Measurements from ENCODE around the gene MAPKAP1.

Gene MAPKAP1

GRCh38 chr9:125659201-125659840 lies 47.7 kb downstream of the MAPKAP1 start:
- no peak for TF ChIP-seq TEAD4 (IDR thresholded peaks at IDR 0.05)
- no peak for TF ChIP-seq TAF1 (IDR thresholded peaks at IDR 0.05; ENCODE audit: low read depth)
- no peak for TF ChIP-seq NFIC (IDR thresholded peaks at IDR 0.05)
- no peak for TF ChIP-seq YY1 (IDR thresholded peaks at IDR 0.05; ENCODE audit: low read depth)
- TF ChIP-seq, protein P1, sequence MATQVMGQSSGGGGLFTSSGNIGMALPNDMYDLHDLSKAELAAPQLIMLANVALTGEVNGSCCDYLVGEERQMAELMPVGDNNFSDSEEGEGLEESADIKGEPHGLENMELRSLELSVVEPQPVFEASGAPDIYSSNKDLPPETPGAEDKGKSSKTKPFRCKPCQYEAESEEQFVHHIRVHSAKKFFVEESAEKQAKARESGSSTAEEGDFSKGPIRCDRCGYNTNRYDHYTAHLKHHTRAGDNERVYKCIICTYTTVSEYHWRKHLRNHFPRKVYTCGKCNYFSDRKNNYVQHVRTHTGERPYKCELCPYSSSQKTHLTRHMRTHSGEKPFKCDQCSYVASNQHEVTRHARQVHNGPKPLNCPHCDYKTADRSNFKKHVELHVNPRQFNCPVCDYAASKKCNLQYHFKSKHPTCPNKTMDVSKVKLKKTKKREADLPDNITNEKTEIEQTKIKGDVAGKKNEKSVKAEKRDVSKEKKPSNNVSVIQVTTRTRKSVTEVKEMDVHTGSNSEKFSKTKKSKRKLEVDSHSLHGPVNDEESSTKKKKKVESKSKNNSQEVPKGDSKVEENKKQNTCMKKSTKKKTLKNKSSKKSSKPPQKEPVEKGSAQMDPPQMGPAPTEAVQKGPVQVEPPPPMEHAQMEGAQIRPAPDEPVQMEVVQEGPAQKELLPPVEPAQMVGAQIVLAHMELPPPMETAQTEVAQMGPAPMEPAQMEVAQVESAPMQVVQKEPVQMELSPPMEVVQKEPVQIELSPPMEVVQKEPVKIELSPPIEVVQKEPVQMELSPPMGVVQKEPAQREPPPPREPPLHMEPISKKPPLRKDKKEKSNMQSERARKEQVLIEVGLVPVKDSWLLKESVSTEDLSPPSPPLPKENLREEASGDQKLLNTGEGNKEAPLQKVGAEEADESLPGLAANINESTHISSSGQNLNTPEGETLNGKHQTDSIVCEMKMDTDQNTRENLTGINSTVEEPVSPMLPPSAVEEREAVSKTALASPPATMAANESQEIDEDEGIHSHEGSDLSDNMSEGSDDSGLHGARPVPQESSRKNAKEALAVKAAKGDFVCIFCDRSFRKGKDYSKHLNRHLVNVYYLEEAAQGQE (IDR thresholded peaks at IDR 0.05; ENCODE audit: low read depth) = no peak
- TF ChIP-seq, protein P2, sequence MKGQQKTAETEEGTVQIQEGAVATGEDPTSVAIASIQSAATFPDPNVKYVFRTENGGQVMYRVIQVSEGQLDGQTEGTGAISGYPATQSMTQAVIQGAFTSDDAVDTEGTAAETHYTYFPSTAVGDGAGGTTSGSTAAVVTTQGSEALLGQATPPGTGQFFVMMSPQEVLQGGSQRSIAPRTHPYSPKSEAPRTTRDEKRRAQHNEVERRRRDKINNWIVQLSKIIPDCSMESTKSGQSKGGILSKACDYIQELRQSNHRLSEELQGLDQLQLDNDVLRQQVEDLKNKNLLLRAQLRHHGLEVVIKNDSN (IDR thresholded peaks at IDR 0.05) = no peak
- TF ChIP-seq CREB1 (IDR thresholded peaks at IDR 0.05; ENCODE audit: low read depth) = no peak
- no peak for TF ChIP-seq TCF12 (IDR thresholded peaks at IDR 0.05; ENCODE audit: low read depth)
- no peak for TF ChIP-seq CEBPB (IDR thresholded peaks at IDR 0.05)
- TF ChIP-seq EP300 (IDR thresholded peaks at IDR 0.05; ENCODE audit: borderline replicate concordance) = no peak
- TF ChIP-seq FOXM1 (IDR thresholded peaks at IDR 0.05; ENCODE audit: borderline replicate concordance, low read depth) = no peak
- no peak for TF ChIP-seq ZBTB7A (IDR thresholded peaks at IDR 0.05; ENCODE audit: low read depth)
- TF ChIP-seq EGR1 (IDR thresholded peaks at IDR 0.05) = no peak

DNA sequence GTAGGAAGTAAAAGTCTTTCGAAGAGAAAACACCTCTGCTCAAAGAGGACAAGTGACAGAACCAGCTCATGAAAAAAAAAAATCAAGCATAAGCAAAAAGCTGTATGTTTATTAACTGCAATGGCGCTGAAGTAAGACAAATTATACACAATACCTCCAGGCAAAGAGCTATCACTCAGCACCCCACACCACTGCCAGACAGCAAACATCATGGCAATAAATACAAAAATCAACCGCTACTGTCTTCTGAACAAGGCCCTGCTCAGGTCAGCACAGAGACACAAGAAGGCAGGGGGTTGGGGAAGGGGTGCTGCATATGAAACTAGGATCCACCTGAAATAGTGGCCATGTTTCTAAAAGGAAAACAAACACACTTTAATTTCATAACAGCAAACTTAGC lies 50.4 kb downstream of the MAPKAP1 start:
- TF ChIP-seq ZBTB7A (IDR thresholded peaks at IDR 0.05; ENCODE audit: low read depth) (no peak), YY1 (IDR thresholded peaks at IDR 0.05; ENCODE audit: low read depth) (no peak), TAF1 (IDR thresholded peaks at IDR 0.05; ENCODE audit: low read depth) (no peak), CEBPB (IDR thresholded peaks at IDR 0.05) (no peak)
- TF ChIP-seq, protein P2 (IDR thresholded peaks at IDR 0.05) = no peak
- TF ChIP-seq, protein P1 (IDR thresholded peaks at IDR 0.05; ENCODE audit: low read depth) = no peak

DNA sequence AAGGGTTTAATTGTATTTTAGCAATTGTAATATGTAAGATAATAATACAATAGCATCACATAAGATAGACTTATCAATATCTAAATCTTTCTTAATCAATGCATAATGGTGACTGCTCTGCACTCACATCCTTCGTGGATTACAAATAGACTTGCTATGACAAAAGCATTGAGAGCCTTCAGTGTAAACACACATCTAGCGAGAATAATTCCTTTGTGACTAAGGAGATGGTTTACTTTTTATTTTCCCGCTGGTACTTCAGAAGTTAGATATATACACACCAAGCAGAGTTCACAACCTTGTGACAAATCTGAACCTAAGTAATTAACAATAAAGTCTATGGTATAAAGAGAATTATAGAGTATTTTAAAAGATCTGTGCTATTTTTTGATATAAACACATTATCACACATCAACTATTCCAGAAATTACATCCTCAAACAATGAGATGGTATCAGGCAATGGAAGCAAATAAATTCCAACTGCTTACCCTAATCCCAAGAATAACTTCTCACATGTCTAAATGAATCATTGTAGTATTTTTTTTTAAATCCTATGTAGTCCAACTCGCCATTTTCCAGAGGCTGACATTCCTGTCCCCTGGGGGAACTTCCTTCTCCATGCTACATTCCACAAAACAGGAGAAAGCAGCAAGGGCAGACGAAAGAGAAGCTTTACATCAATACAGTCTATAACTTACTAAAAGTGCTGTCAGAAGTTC lies 51.2 kb downstream of the MAPKAP1 start:
- TF ChIP-seq CREB1 (IDR thresholded peaks at IDR 0.05; ENCODE audit: low read depth) = no peak
- TF ChIP-seq ZBTB7A (IDR thresholded peaks at IDR 0.05; ENCODE audit: low read depth) = no peak
- TF ChIP-seq RAD21 (IDR thresholded peaks at IDR 0.05; ENCODE audit: low read depth) = no peak
- TF ChIP-seq, protein P1 (IDR thresholded peaks at IDR 0.05; ENCODE audit: low read depth) = no peak
- no peak for TF ChIP-seq TCF12 (IDR thresholded peaks at IDR 0.05; ENCODE audit: low read depth)
- TF ChIP-seq, protein P2 (IDR thresholded peaks at IDR 0.05) = no peak
- no peak for TF ChIP-seq YY1 (IDR thresholded peaks at IDR 0.05; ENCODE audit: low read depth)
- TF ChIP-seq, protein P3, sequence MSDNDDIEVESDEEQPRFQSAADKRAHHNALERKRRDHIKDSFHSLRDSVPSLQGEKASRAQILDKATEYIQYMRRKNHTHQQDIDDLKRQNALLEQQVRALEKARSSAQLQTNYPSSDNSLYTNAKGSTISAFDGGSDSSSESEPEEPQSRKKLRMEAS (IDR thresholded peaks at IDR 0.05) = no peak

DNA sequence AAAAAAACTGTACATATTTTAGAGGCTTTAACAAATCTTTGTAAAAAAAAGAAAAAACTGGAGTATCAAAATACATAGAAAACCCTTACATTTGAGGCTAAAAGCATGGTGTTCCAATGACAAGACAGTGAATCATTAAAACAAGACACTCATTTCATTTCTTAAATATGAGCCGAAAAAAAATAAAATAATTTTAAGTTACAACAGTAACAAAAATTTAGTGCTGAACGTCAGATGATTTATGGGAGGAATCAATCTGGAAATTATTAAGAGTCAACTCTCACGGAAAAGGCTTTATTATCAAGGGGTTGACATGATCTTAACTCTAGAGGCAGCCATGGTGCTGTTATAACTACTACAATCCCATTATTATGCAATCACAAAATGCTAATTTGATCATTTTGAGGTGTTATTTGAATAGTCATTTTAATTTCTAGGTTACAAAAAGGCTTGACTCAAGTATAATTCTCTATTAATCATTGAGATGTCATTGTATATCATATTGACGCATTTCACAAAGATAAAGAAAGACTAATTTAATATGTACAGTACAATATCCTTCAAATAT lies 51.9 kb downstream of the MAPKAP1 start:
- TF ChIP-seq FOXM1 (IDR thresholded peaks at IDR 0.05; ENCODE audit: borderline replicate concordance, low read depth) = no peak
- TF ChIP-seq RAD21 (IDR thresholded peaks at IDR 0.05; ENCODE audit: low read depth) = no peak
- TF ChIP-seq, protein P2 (IDR thresholded peaks at IDR 0.05) = no peak
- TF ChIP-seq NFIC (IDR thresholded peaks at IDR 0.05) = no peak
- no peak for TF ChIP-seq YY1 (IDR thresholded peaks at IDR 0.05; ENCODE audit: low read depth)
- no peak for TF ChIP-seq TAF1 (IDR thresholded peaks at IDR 0.05; ENCODE audit: low read depth)
- TF ChIP-seq ZBTB7A (IDR thresholded peaks at IDR 0.05; ENCODE audit: low read depth) = no peak
- no peak for TF ChIP-seq TCF12 (IDR thresholded peaks at IDR 0.05; ENCODE audit: low read depth)
- no peak for TF ChIP-seq EP300 (IDR thresholded peaks at IDR 0.05; ENCODE audit: borderline replicate concordance)
- no peak for TF ChIP-seq CEBPB (IDR thresholded peaks at IDR 0.05)
- no peak for TF ChIP-seq CREB1 (IDR thresholded peaks at IDR 0.05; ENCODE audit: low read depth)
- TF ChIP-seq EGR1 (IDR thresholded peaks at IDR 0.05) = no peak
- TF ChIP-seq, protein P1 (IDR thresholded peaks at IDR 0.05; ENCODE audit: low read depth) = no peak
- no peak for TF ChIP-seq TEAD4 (IDR thresholded peaks at IDR 0.05)
- TF ChIP-seq, protein P3 (IDR thresholded peaks at IDR 0.05) = no peak
